Ascending aorta (tissue), 2 donors: Measurements from ENCODE around the gene NPAS4. TPM values are rescaled to one million over a fixed set of nuclear protein-coding genes. Genes with fewer than 3 reads are reported as not detected.

ENCODE experiments used
- DNase-seq, 2 donors: peaks; one replicate each; pipeline ENCODE4 v3.0.0-alpha.2; 2019; ENCODE audit warnings: low spot score in 2 of 2
- H3K27ac ChIP-seq, 2 donors: fragments of 200-600 bp; sonication (generic); one replicate each; pipeline ENCODE4 v1.5.1; 2016 to 2017; ENCODE audit warnings: mild to moderate bottlenecking in 1 of 2
- H3K27me3 ChIP-seq: fragments of 200-600 bp; sonication (generic); one replicate; pipeline ENCODE4 v1.5.1; 2017
- H3K36me3 ChIP-seq, 2 donors: fragments of 200-600 bp; sonication (generic); one replicate each; pipeline ENCODE4 v1.5.1; 2016
- H3K4me1 ChIP-seq, 2 donors: fragments of 200-600 bp; sonication (generic); one replicate each; pipeline ENCODE4 v1.5.1; 2016 to 2017; ENCODE audit warnings: mild to moderate bottlenecking in 1 of 2
- H3K4me3 ChIP-seq, 2 donors: fragments of 200-600 bp; sonication (generic); one replicate each; pipeline ENCODE4 v1.5.1; 2016 to 2017; ENCODE audit warnings: mild to moderate bottlenecking in 1 of 2
- H3K9me3 ChIP-seq, 2 donors: fragments of 200-600 bp; sonication (generic); one replicate each; pipeline ENCODE4 v1.5.1; 2016
- CTCF ChIP-seq, 3 experiments: fragments of 200-600 bp in 2 of 3; fragments of 450-650 bp in 1 of 3; sonication (generic) in 2 of 3; IDR thresholded peaks; one replicate each; pipeline ENCODE4 v1.5.1; 2016 to 2019; ENCODE audit warnings: antibody characterized with exemption in 3 of 3, mild to moderate bottlenecking in 1 of 3, moderate library complexity in 1 of 3
- intact Hi-C: fragments of 100-400 bp; cut with DNase I; formaldehyde crosslinking; loops from one replicate; pipeline ENCODE4 v1.15.1; 2023
- total RNA-seq: library from RNA; depleted of rRNA; stranded (reverse); fragments of >200 nt; gene quantifications from one replicate; pipeline ENCODE4 v1.1.0, GENCODE V29; 2016

NPAS4 gene
- total RNA-seq, 1 donor from 2014 or later, result 5.0 TPM

GRCh38 chr11:66443602-66444001, 22.8 kb downstream of the NPAS4 start:
- H3K4me3 ChIP-seq, result no peak overlapping the region
- intact Hi-C loops, result no loop called here
- DNase-seq, result no peak
- no peaks in the 10 kb centered on the region for H3K4me1 ChIP-seq
- no peak for TF ChIP-seq CTCF (IDR thresholded peaks at IDR 0.05)
- H3K27me3 ChIP-seq, result no peaks in the 10 kb centered on the region
- H3K27ac ChIP-seq, result no peak overlapping the region
- H3K9me3 ChIP-seq, result no peaks in the 10 kb centered on the region
- H3K36me3 ChIP-seq, result no peaks in the 10 kb centered on the region

- H3K4me1 ChIP-seq, result no peaks in the 10 kb centered on the region
- intact Hi-C loops, result no loop called here
- TF ChIP-seq CTCF (IDR thresholded peaks at IDR 0.05), result no peak
- no peak overlapping the region for H3K27ac ChIP-seq
- H3K4me3 ChIP-seq, result no peak overlapping the region
- no peaks in the 10 kb centered on the region for H3K27me3 ChIP-seq
- DNase-seq, result no peak
- H3K36me3 ChIP-seq, result no peaks in the 10 kb centered on the region
- no peaks in the 10 kb centered on the region for H3K9me3 ChIP-seq
Observed at GRCh38 chr11:66447012-66447411, 26.2 kb downstream of the NPAS4 start.

- H3K36me3 ChIP-seq, result no peaks in the 10 kb centered on the region
- intact Hi-C loops, result no loop called here
- no peaks in the 10 kb centered on the region for H3K27me3 ChIP-seq
- no peak overlapping the region for H3K4me3 ChIP-seq
- no peak for DNase-seq
- no peak for TF ChIP-seq CTCF (IDR thresholded peaks at IDR 0.05)
- no peaks in the 10 kb centered on the region for H3K4me1 ChIP-seq
- no peak overlapping the region for H3K27ac ChIP-seq
- H3K9me3 ChIP-seq, result no peaks in the 10 kb centered on the region
Observed at GRCh38 chr11:66448523-66448922, 27.7 kb downstream of the NPAS4 start.

- no peak overlapping the region for H3K27ac ChIP-seq
- no peaks in the 10 kb centered on the region for H3K27me3 ChIP-seq
- no peaks in the 10 kb centered on the region for H3K36me3 ChIP-seq
- no peak for DNase-seq
- intact Hi-C loops, result no loop called here
- H3K4me1 ChIP-seq, result no peaks in the 10 kb centered on the region
- no peaks in the 10 kb centered on the region for H3K9me3 ChIP-seq
- TF ChIP-seq CTCF (IDR thresholded peaks at IDR 0.05), result no peak
- H3K4me3 ChIP-seq, result no peak overlapping the region
Observed at GRCh38 chr11:66450560-66450959, 29.7 kb downstream of the NPAS4 start.

GRCh38 chr11:66451663-66452062, 30.8 kb downstream of the NPAS4 start:
- intact Hi-C loops, result no loop called here

More at GRCh38 chr11:66451663-66452062, 30.8 kb downstream of the NPAS4 start:
- Histone ChIP-seq H3K27me3 (no peaks in the 10 kb centered on the region), H3K36me3 (no peaks in the 10 kb centered on the region), H3K9me3 (no peaks in the 10 kb centered on the region), H3K4me3 (no peak overlapping the region), H3K4me1 (no peaks in the 10 kb centered on the region), H3K27ac (no peak overlapping the region)
- no peak for DNase-seq
- no peak for TF ChIP-seq CTCF (IDR thresholded peaks at IDR 0.05)
